Fibroblast of the aortic adventitia (primary cell): ENCODE results near the gene PKDCC. TPM values are rescaled to one million over a fixed set of nuclear protein-coding genes. Genes with fewer than 3 reads are reported as not detected.
"Not testable (repeated sequence)": the region's sequence is repeated elsewhere in the genome, so short reads cannot be mapped to it uniquely, and the experiment has no call there.

ENCODE experiments used
- DNase-seq: peaks from one replicate; pipeline ENCODE4 v3.0.0-alpha.2; 2010; ENCODE audit warnings: low read depth
- H3K4me3 ChIP-seq: 2 replicates; pipeline ENCODE4 v1.5.1; 2011; ENCODE audit warnings: low read depth, mild to moderate bottlenecking, control low read depth, low read length, moderate library complexity
- total RNA-seq: library from RNA; depleted of rRNA; stranded (reverse); fragments of >200 nt; gene quantifications from 2 replicates; pipeline ENCODE4 v1.2.3, GENCODE V29; 2012; ENCODE audit warnings: low replicate concordance
- TF ChIP-seq, protein P1 (sequence below): IDR thresholded peaks from 2 replicates; pipeline ENCODE4 v1.5.1; 2011; ENCODE audit warnings: mild to moderate bottlenecking, low read length, control low read depth, inconsistent platforms; ENCODE audit not compliant: insufficient read depth

The PKDCC gene
- total RNA-seq, 1 donor, result 19.7 TPM

GRCh38 chr2:42082016-42082415 lies 34.2 kb downstream of the PKDCC start:
- H3K4me3 ChIP-seq, result no peak overlapping the region
- TF ChIP-seq, protein P1, sequence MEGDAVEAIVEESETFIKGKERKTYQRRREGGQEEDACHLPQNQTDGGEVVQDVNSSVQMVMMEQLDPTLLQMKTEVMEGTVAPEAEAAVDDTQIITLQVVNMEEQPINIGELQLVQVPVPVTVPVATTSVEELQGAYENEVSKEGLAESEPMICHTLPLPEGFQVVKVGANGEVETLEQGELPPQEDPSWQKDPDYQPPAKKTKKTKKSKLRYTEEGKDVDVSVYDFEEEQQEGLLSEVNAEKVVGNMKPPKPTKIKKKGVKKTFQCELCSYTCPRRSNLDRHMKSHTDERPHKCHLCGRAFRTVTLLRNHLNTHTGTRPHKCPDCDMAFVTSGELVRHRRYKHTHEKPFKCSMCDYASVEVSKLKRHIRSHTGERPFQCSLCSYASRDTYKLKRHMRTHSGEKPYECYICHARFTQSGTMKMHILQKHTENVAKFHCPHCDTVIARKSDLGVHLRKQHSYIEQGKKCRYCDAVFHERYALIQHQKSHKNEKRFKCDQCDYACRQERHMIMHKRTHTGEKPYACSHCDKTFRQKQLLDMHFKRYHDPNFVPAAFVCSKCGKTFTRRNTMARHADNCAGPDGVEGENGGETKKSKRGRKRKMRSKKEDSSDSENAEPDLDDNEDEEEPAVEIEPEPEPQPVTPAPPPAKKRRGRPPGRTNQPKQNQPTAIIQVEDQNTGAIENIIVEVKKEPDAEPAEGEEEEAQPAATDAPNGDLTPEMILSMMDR, result no peak
- DNase-seq, result no peak

DNA sequence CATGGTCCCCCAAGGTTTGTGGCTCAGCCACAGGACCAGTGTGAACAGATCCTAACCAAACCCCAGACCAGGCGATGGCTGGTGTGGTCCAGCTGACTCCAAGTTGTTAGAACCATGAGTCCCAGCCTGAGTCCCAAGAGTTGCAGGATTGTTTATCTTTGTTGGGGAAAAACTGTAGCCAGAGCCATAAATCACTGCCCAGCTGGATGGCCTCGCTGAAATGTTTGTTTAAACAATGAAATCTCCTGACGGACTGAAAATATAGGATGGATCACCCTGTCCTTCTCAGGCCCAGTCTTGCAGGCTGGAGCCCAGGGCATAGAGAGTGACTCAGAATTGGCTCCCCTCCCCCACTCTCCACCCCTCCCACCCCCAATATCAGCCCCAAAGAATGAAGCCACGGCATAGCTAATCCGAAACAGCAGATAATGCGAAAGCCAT lies 36.4 kb downstream of the PKDCC start:
- no peak overlapping the region for H3K4me3 ChIP-seq
- peak; percentile 84 for DNase-seq
- TF ChIP-seq, protein P1, result no peak

GRCh38 chr2:42085070-42085469 lies 37.2 kb downstream of the PKDCC start:
- DNase-seq, H3K4me3 ChIP-seq: not testable (repeated sequence)

DNA sequence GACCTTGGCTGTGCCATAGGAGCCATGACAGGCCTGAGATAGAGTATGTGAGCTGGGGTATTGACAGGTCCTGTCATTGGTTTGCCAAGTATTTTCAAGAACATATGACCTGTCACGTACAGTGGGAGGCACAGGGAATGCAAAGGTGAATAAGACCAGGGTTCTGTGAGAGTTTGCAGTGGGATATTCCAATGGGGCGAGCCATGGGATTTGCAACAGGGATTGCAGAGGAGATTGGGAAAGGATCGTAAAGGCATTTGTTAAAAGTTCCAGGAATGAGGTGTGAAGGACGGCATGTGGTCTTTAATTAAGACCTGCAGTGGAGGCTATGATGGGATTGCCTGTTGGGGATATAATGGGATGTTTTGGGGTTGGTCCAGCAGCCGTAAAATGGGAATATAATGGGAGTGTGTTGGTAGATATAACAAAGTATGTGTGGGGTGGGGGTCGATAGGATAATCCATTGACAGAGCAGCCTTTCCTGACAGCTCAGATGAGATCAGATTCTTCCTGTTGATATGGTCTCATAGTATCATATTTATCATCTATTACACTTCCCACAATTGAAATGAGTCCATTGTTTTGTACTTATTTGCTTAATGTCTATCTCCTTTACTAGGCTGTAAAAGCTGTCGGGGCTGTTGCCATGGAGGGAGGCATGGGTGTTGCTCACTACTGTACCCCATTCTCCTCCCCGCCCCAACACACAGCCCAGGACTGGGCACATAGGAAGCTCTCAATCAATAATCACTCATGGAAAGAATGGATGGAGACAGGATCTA lies 38.1 kb downstream of the PKDCC start:
- DNase-seq, result no peak
- TF ChIP-seq, protein P1, result no peak
- no peak overlapping the region for H3K4me3 ChIP-seq

DNA sequence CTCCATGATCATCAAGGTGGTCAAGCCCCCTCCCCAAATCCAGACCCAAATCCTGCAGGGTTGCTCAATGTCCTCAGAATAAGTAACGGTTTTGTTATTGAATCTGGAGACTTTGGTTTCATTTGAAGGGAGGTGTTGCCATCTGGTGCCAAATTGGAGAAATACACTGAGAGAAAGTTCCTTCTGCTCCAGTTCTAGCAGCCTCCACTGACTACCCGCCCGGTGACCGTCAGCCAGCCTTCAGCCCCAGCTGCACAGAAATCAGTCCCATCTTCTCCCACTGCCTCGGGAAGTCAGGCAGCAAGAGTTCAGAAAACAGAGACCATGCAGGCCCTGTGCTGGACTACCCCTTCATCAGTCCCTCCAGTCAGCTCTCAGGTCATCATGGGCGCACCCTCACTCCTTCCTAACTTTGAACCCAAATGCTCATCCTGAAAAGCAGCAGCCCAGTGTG lies 38.7 kb downstream of the PKDCC start:
- TF ChIP-seq, protein P1, result peak; percentile 66
- H3K4me3 ChIP-seq, result no peak overlapping the region
- peak; percentile 83 for DNase-seq

- no peak overlapping the region for H3K4me3 ChIP-seq
- TF ChIP-seq, protein P1, result no peak
- DNase-seq, result no peak
These were observed 39.5 kb downstream of the PKDCC start for GRCh38 chr2:42087137-42087856.

- no peak for DNase-seq
- TF ChIP-seq, protein P1, result no peak
These were observed 40.0 kb downstream of the PKDCC start for GRCh38 chr2:42087857-42088195.

More at GRCh38 chr2:42087857-42088195, 40.0 kb downstream of the PKDCC start:
- no peak overlapping the region for H3K4me3 ChIP-seq
